Thyroid gland (tissue), 4 donors: ENCODE results near the gene GRIFIN. TPM values are rescaled to one million over a fixed set of nuclear protein-coding genes. Genes with fewer than 3 reads are reported as not detected.

Experiments
- DNase-seq, 2 donors: peaks; one replicate each; pipeline ENCODE4 v3.0.0-alpha.2; 2019
- H3K27ac ChIP-seq, 3 donors: fragments of 200-600 bp; sonication (generic); 1 replicate in 2 of 3; 2 replicates in 1 of 3; pipeline ENCODE4 v1.5.1; 2016 to 2019; ENCODE audit warnings: mild to moderate bottlenecking in 1 of 3, moderate library complexity in 1 of 3
- H3K27me3 ChIP-seq: fragments of 200-600 bp; sonication (generic); one replicate; pipeline ENCODE4 v1.5.1; 2019
- H3K36me3 ChIP-seq, 2 donors: fragments of 200-600 bp; sonication (generic); one replicate each; pipeline ENCODE4 v1.5.1; 2016 to 2019
- H3K4me1 ChIP-seq, 2 donors: fragments of 200-600 bp; sonication (generic); one replicate each; pipeline ENCODE4 v1.5.1; 2017 to 2019
- H3K4me3 ChIP-seq, 3 donors: fragments of 200-600 bp; sonication (generic); replicated peaks in 1 of 3; 1 replicate in 2 of 3; 2 replicates in 1 of 3; pipeline ENCODE4 v1.5.1; 2016; ENCODE audit warnings: mild to moderate bottlenecking in 1 of 3
- H3K9me3 ChIP-seq: fragments of 200-600 bp; sonication (generic); one replicate; pipeline ENCODE4 v1.5.1; 2017
- POLR2A ChIP-seq, 2 donors: fragments of 450-650 bp; IDR thresholded peaks; one replicate each; pipeline ENCODE4 v1.6.1; 2017; ENCODE audit warnings: antibody characterized with exemption in 2 of 2, mild to moderate bottlenecking in 2 of 2, moderate library complexity in 1 of 2
- WGBS, 2 donors: methylation state at CpG; one replicate each; pipeline ENCODE4 v1.1.5; 2017; 5-methylcytosine and 5-hydroxymethylcytosine counted together
- intact Hi-C: fragments of 100-400 bp; cut with DNase I; formaldehyde crosslinking; loops from one replicate; pipeline ENCODE4 v1.15.1; 2023
- total RNA-seq, 4 donors: library from RNA; depleted of rRNA; stranded (reverse); fragments of >200 nt; gene quantifications; one replicate each; pipeline ENCODE4 v1.2.3, GENCODE V29; 2016
- TF ChIP-seq, protein P1 (sequence below), 6 experiments: fragments of 200-600 bp in 3 of 6; fragments of 450-650 bp in 3 of 6; sonication (generic) in 3 of 6; IDR thresholded peaks; one replicate each; pipeline ENCODE4 v1.5.1; 2016 to 2019; ENCODE audit warnings: antibody characterized with exemption in 6 of 6, mild to moderate bottlenecking in 2 of 6, inconsistent platforms in 1 of 6, moderate library complexity in 1 of 6

The GRIFIN gene
- total RNA-seq, 4 donors from 2014 or later, result not detected

DNA sequence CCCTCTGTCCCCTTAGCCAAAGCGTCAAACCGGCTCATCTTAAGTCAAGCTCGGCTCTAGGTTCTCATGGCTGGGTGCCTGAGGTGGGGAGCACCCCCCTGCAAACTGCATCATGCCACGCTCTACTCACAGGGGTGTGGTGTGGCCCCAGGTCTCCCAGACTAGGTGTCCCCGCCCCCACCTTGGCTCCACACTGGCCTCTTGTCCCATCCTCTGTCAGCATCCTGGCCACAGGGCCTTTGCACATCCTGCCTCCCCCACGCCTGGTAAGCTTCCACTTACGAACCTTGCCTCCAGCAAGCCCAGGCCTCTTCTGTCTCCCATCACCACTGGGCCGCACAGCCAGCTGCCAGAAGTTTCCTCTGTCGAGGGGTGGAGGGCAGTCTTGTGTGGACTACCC is 20.2 kb upstream of the GRIFIN start:
- intact Hi-C loops, result no loop called here
- no peaks in the 10 kb centered on the region for H3K36me3 ChIP-seq
- peaks cover 0 to 16% of the 10 kb centered on the region in 2 donors for H3K4me1 ChIP-seq
- H3K27ac ChIP-seq, result no peak overlapping the region
- H3K9me3 ChIP-seq, result no peaks in the 10 kb centered on the region
- 84 to 87% methylated on average over 7 to 9 of the region's 9 CpGs for WGBS, 2 donors
- no peak overlapping the region for H3K4me3 ChIP-seq
- no peaks in the 10 kb centered on the region for H3K27me3 ChIP-seq
- no peak for DNase-seq
- TF ChIP-seq, protein P1, sequence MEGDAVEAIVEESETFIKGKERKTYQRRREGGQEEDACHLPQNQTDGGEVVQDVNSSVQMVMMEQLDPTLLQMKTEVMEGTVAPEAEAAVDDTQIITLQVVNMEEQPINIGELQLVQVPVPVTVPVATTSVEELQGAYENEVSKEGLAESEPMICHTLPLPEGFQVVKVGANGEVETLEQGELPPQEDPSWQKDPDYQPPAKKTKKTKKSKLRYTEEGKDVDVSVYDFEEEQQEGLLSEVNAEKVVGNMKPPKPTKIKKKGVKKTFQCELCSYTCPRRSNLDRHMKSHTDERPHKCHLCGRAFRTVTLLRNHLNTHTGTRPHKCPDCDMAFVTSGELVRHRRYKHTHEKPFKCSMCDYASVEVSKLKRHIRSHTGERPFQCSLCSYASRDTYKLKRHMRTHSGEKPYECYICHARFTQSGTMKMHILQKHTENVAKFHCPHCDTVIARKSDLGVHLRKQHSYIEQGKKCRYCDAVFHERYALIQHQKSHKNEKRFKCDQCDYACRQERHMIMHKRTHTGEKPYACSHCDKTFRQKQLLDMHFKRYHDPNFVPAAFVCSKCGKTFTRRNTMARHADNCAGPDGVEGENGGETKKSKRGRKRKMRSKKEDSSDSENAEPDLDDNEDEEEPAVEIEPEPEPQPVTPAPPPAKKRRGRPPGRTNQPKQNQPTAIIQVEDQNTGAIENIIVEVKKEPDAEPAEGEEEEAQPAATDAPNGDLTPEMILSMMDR (IDR thresholded peaks at IDR 0.05), result no peak
- TF ChIP-seq POLR2A (IDR thresholded peaks at IDR 0.05), result no peak

DNA sequence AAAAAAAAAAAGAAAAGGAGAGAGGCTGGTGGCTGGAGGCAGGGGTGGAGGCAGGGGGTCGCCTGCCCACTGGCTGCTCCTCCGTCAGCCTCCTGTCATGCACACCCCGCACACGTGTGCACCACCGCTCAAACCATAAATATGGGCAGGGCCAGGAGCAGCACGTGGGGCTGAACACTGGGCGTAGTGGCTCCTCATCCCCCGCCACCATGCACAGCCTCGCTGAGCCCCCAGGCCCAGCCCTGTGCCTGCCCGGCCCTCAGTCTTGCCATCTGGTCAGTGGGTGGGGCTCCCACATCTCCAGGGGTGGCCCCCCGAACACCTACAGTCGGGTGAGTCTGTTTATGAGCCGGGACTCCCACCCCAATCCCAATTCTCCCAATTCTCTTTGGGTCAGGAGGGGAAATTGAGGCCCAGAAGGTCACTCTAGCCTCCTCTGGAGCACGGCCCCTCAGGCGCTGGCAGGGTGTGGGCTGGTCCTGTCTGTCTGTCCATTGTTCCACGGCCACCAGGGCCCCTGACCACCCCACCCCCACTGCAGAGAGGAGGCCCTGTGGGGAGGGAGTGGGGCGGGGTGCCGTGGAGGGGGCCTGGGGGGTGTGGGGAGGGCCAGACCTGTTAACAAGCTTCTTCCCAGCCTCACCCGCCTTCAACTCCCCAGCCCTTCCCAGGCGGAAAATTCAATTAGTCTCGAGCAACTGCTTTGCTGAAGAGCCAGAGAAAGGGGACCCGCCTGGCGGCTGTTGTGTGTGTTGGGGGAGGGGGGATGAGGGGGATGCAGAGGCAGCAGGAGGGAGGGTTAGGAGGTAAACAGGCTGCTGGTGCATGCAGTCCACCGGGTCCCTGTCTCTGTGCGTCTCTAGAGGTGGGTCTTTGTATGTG is 19.5 kb upstream of the GRIFIN start:
- DNase-seq, result no peak

DNA sequence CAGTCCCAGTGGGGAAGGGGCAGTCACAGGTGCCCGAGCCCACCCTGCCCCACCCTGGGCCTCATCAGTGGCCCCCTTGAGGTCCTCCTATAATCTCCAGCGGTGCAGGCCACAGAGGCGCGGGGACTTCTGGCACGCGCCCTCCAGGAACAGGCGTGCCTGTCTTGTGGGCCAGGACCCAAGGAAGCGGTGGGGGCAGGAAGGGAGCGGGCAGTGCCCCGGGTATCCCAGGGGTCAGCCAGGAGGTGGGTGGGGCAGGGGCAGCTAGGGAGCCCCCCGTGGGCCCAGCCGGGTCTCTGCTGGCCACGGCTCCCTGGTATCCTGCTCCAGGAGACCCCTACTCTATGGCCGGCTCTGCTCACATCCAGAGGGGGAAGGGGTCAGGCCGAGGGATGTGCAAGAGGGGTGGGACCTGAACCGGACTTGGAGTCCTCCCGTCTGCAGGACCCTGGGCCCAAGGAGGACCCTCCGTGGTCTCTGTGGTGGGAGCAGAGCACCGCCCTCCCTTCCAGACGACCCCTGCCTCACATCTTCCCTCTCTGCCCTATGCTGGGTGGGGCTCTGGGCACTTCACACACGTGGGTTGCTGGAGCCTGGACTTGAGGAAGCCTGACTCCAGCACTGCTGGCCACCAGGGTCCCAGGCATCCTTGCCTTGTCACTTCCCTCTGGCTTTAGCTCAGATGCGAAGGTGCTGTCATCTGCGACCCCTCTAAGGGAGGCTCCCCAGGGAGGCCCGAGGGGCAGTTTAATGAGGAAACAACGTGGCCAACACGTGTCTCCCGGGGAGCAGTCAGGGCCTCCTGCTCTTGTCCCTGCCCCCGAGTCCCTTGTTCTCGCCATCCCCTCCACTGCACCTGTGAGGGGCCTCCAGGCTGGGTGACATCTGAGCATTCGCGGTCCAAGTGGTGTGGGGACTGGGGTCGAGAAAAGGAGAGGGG is 18.3 kb upstream of the GRIFIN start:
- Histone ChIP-seq H3K36me3 (no peaks in the 10 kb centered on the region), H3K27me3 (no peaks in the 10 kb centered on the region), H3K4me1 (peaks cover 0 to 26% of the 10 kb centered on the region in 2 donors), H3K4me3 (no peak overlapping the region), H3K27ac (no peak overlapping the region), H3K9me3 (no peaks in the 10 kb centered on the region)
- 62 to 64% methylated on average over 17 of the region's 32 CpGs for WGBS, 2 donors
- no peak for DNase-seq
- intact Hi-C loops, result no loop called here
- TF ChIP-seq POLR2A (IDR thresholded peaks at IDR 0.05), result no peak
- TF ChIP-seq, protein P1 (IDR thresholded peaks at IDR 0.05), result no peak

More for the DNA sequence above, 19.5 kb upstream of the GRIFIN start:
- H3K9me3 ChIP-seq, result no peaks in the 10 kb centered on the region
- TF ChIP-seq, protein P1 (IDR thresholded peaks at IDR 0.05), result no peak
- no peak for TF ChIP-seq POLR2A (IDR thresholded peaks at IDR 0.05)
- no peaks in the 10 kb centered on the region for H3K36me3 ChIP-seq
- WGBS, 2 donors, result 74 to 81% methylated on average over 20 to 23 of the region's 25 CpGs
- H3K4me3 ChIP-seq, result no peak overlapping the region
- intact Hi-C loops, result no loop called here
- H3K27ac ChIP-seq, result no peak overlapping the region
- H3K4me1 ChIP-seq, result peaks cover 0 to 16% of the 10 kb centered on the region in 2 donors
- no peaks in the 10 kb centered on the region for H3K27me3 ChIP-seq

DNA sequence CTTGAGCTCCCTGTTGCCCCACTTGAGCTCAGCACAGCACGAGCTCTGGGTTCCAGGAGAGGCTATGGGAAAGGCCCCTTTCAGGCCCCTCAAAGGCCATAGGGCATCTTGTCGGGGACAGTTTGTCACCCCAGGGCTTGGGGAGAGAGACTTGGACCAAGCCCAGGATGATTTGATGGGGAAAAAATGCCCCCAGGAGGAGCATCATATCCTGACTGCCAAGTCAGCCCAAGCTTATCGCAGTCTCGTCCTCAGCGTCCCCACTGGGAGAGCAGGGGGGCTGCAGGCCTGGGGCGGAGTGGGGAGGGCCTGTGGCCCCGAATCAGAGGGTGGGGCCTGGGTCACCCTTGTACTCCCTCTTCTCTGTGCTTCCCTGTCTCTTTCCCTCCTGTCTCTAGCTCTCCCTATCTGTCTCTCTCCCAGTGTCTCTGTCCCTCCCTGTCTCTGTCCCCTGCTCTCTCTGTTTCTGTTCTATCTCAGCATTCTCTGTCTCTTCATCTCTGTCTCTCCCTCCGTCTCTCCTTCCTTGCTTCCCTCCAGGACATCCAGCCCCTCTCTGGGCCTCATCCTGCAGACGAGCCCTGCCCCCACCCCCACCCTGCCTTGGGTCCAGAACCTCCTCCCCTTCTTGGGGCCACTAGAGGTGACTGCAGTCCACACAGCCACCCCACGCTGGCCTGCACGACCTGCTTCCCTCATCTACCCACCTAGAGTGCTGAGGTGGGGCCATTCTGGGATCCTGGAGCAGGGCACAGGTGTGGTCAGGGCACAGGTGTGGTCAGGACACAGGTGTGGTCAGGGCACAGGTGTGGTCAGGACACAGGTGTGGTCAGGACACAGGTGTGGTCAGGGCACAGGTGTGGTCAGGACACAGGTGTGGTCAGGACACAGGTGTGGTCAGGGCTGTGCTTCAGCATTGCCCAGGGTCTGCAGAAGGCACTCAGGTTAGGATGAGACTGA is 17.3 kb upstream of the GRIFIN start:
- DNase-seq, result no peak
- 47 to 57% methylated on average over 10 to 11 of the region's 11 CpGs for WGBS, 2 donors
- intact Hi-C loops, result no loop called here
- TF ChIP-seq, protein P1 (IDR thresholded peaks at IDR 0.05), result no peak
- no peak for TF ChIP-seq POLR2A (IDR thresholded peaks at IDR 0.05)
- Histone ChIP-seq H3K27me3 (no peaks in the 10 kb centered on the region), H3K27ac (no peak overlapping the region), H3K9me3 (no peaks in the 10 kb centered on the region), H3K4me1 (peaks cover 3 to 34% of the 10 kb centered on the region in 2 donors), H3K4me3 (no peak overlapping the region), H3K36me3 (no peaks in the 10 kb centered on the region)
